ENCODE measurements around the gene RAB20. TPM values are rescaled to one million over a fixed set of nuclear protein-coding genes. Genes with fewer than 3 reads are reported as not detected.

RAB20 gene
- total and polyA plus RNA-seq, 10 of the 15 experiments (the other 5 are each of a cell fraction or from before 2014, with no cell fraction given): 0.48 to 33.1 (median 9.6) TPM

DNA sequence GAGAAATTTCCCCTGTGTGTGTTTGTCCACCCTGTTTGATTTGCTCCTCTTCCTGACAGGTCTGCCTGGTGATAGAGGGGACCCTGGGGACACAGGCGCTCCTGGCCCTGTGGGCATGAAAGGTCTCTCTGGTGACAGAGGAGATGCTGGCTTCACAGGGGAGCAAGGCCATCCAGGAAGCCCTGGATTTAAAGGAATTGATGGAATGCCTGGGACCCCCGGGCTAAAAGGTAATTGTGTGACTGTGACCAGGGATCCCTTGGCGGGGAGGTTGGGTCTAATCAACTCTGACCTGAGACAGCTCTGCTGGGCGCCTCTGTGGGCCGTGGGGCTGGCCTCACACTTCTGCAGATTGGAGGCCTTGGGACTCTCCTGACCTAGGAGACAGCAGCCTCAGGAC is 81.4 kb downstream of the RAB20 start:
- H3K79me2 ChIP-seq (ENCODE audit: control insufficient read depth, insufficient read depth, low read length): no peaks in the 10 kb centered on the region
- intact Hi-C loops (cut with micrococcal nuclease; ENCODE audit: unreplicated experiment): no loop called here
- SMC1A ChIA-PET (ENCODE audit: uncharacterized antibody, unreplicated experiment): no interaction called here

DNA sequence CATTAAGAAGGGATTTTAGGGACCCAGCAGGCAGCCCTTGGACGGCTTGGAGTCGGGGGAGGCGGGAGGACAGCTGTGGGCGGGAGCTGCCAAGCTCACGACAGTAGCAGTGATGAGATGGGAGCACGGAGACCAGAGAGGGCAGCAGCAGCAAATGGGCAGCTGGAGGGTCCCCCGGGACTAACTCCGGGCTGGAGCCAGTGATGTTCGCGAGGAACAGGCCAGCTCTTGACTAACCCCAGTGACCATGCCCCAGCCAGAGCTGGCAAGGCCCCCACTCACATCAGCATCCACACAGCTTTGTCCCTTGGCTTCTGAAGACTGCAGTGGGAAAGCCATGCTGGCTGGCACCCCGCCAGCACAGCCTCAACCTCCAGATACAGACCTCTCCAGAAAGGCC is 81.9 kb downstream of the RAB20 start:
- no peak overlapping the region for H3K27ac ChIP-seq (ENCODE audit: control insufficient read depth, insufficient read depth)
- H3K4me2 ChIP-seq (ENCODE audit: control insufficient read depth, insufficient read depth): no peak overlapping the region
- ChIA-PET RAD21 (ENCODE audit: unreplicated experiment) (no interaction called here), CTCF (interaction anchor here (1.5 kb wide), 1 partner anchor 24 kb away, joined by 9 read pairs; no protein-coding TSS in a partner anchor), POLR2A (no interaction called here), SMC1A (ENCODE audit: uncharacterized antibody, unreplicated experiment) (no interaction called here)
- DNase-seq (ENCODE audit: low read depth, low spot score): no peak
- H4K20me1 ChIP-seq (ENCODE audit: control insufficient read depth, insufficient read depth): no peaks in the 10 kb centered on the region
- H3K36me3 ChIP-seq (ENCODE audit: control insufficient read depth in 2 of 2, insufficient read depth in 2 of 2, low read length in 1 of 2): no peaks in the 10 kb centered on the region
- H3K27me3 ChIP-seq (replicated peaks in 1 of 2; ENCODE audit: control insufficient read depth in 2 of 2, insufficient read depth in 2 of 2, low read length in 1 of 2): peaks cover 1 to 8% of the 10 kb centered on the region in 2 experiments; a peak in 3 of 4 replicates
- no peaks in the 10 kb centered on the region for H3K79me2 ChIP-seq (ENCODE audit: control insufficient read depth, insufficient read depth, low read length)
- in situ Hi-C loops (cut with MboI): no loop called here
- FAIRE-seq: no peak
- no peak overlapping the region for H2AFZ ChIP-seq (ENCODE audit: control insufficient read depth, low read depth, low read length)
- no TSS peak for BruUV-seq (replicated peaks)
- 56% methylated on average over 9 of the region's 11 CpGs for WGBS (ENCODE audit: insufficient coverage, insufficient replicate concordance, low lambda C conversion rate, missing lambda C conversion rate)
- no peaks in the 10 kb centered on the region for H3K9me3 ChIP-seq (replicated peaks; ENCODE audit: control insufficient read depth, insufficient read depth, low read length)
- H3K4me3 ChIP-seq: no peak overlapping the region
- H3K4me1 ChIP-seq (ENCODE audit: control insufficient read depth, insufficient read depth, low read length): peaks cover 7% of the 10 kb centered on the region; the same call in 1 of the 2 replicates
- no peak overlapping the region for H3K9ac ChIP-seq (ENCODE audit: control insufficient read depth, insufficient read depth, low read length)
- no peak for ATAC-seq
- intact Hi-C loops (cut with micrococcal nuclease; ENCODE audit: unreplicated experiment): loop anchor here (10.0 kb wide), 2 partner anchors 435 to 565 kb away; partner anchors contain the start of gene ANKRD10
- TF ChIP-seq HDGF (IDR thresholded peaks at IDR 0.05): no peak
- no peak for TF ChIP-seq MTA3 (IDR thresholded peaks at IDR 0.05; ENCODE audit: borderline replicate concordance, low read length)
- TF ChIP-seq HCFC1 (IDR thresholded peaks at IDR 0.05; ENCODE audit: low read length): no peak
- TF ChIP-seq, protein P1, sequence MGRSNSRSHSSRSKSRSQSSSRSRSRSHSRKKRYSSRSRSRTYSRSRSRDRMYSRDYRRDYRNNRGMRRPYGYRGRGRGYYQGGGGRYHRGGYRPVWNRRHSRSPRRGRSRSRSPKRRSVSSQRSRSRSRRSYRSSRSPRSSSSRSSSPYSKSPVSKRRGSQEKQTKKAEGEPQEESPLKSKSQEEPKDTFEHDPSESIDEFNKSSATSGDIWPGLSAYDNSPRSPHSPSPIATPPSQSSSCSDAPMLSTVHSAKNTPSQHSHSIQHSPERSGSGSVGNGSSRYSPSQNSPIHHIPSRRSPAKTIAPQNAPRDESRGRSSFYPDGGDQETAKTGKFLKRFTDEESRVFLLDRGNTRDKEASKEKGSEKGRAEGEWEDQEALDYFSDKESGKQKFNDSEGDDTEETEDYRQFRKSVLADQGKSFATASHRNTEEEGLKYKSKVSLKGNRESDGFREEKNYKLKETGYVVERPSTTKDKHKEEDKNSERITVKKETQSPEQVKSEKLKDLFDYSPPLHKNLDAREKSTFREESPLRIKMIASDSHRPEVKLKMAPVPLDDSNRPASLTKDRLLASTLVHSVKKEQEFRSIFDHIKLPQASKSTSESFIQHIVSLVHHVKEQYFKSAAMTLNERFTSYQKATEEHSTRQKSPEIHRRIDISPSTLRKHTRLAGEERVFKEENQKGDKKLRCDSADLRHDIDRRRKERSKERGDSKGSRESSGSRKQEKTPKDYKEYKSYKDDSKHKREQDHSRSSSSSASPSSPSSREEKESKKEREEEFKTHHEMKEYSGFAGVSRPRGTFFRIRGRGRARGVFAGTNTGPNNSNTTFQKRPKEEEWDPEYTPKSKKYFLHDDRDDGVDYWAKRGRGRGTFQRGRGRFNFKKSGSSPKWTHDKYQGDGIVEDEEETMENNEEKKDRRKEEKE (IDR thresholded peaks at IDR 0.05): no peak
- no peak for TF ChIP-seq EZH2 (IDR thresholded peaks at IDR 0.05; ENCODE audit: borderline replicate concordance, control insufficient read depth, low read depth, low read length)
- TF ChIP-seq RELA (IDR thresholded peaks at IDR 0.05; ENCODE audit: borderline replicate concordance, partially characterized antibody): no peak
- TF ChIP-seq FOXK2 (IDR thresholded peaks at IDR 0.05): no peak
- TF ChIP-seq IKZF1 (conservative IDR thresholded peaks at IDR 0.05): no peak
- TF ChIP-seq, protein P2, sequence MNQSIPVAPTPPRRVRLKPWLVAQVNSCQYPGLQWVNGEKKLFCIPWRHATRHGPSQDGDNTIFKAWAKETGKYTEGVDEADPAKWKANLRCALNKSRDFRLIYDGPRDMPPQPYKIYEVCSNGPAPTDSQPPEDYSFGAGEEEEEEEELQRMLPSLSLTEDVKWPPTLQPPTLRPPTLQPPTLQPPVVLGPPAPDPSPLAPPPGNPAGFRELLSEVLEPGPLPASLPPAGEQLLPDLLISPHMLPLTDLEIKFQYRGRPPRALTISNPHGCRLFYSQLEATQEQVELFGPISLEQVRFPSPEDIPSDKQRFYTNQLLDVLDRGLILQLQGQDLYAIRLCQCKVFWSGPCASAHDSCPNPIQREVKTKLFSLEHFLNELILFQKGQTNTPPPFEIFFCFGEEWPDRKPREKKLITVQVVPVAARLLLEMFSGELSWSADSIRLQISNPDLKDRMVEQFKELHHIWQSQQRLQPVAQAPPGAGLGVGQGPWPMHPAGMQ (IDR thresholded peaks at IDR 0.05; ENCODE audit: borderline replicate concordance): no peak

More for the DNA sequence above, 81.4 kb downstream of the RAB20 start:
- 33% methylated on average over 5 of the region's 5 CpGs for WGBS (ENCODE audit: insufficient coverage, insufficient replicate concordance, low lambda C conversion rate, missing lambda C conversion rate)
- ATAC-seq (no peak), DNase-seq (ENCODE audit: low read depth, low spot score) (no peak), FAIRE-seq (no peak)
- Histone ChIP-seq H3K9ac (ENCODE audit: control insufficient read depth, insufficient read depth, low read length) (no peak overlapping the region), H3K36me3 (ENCODE audit: control insufficient read depth in 2 of 2, insufficient read depth in 2 of 2, low read length in 1 of 2) (no peaks in the 10 kb centered on the region), H4K20me1 (ENCODE audit: control insufficient read depth, insufficient read depth) (no peaks in the 10 kb centered on the region), H3K4me1 (ENCODE audit: control insufficient read depth, insufficient read depth, low read length) (peaks cover 4% of the 10 kb centered on the region; the same call in 1 of the 2 replicates), H3K4me3 (no peak overlapping the region), H3K27me3 (replicated peaks in 1 of 2; ENCODE audit: control insufficient read depth in 2 of 2, insufficient read depth in 2 of 2, low read length in 1 of 2) (peaks cover 1 to 8% of the 10 kb centered on the region in 2 experiments; a peak in 3 of 4 replicates), H2AFZ (ENCODE audit: control insufficient read depth, low read depth, low read length) (no peak overlapping the region), H3K27ac (ENCODE audit: control insufficient read depth, insufficient read depth) (no peak overlapping the region), H3K9me3 (replicated peaks; ENCODE audit: control insufficient read depth, insufficient read depth, low read length) (no peaks in the 10 kb centered on the region), H3K4me2 (ENCODE audit: control insufficient read depth, insufficient read depth) (no peak overlapping the region)
- no TSS peak for BruUV-seq (replicated peaks)
- RAD21 ChIA-PET (ENCODE audit: unreplicated experiment): no interaction called here
- TF ChIP-seq, protein P3, sequence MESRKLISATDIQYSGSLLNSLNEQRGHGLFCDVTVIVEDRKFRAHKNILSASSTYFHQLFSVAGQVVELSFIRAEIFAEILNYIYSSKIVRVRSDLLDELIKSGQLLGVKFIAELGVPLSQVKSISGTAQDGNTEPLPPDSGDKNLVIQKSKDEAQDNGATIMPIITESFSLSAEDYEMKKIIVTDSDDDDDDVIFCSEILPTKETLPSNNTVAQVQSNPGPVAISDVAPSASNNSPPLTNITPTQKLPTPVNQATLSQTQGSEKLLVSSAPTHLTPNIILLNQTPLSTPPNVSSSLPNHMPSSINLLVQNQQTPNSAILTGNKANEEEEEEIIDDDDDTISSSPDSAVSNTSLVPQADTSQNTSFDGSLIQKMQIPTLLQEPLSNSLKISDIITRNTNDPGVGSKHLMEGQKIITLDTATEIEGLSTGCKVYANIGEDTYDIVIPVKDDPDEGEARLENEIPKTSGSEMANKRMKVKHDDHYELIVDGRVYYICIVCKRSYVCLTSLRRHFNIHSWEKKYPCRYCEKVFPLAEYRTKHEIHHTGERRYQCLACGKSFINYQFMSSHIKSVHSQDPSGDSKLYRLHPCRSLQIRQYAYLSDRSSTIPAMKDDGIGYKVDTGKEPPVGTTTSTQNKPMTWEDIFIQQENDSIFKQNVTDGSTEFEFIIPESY (IDR thresholded peaks at IDR 0.05): no peak
- TF ChIP-seq CHD2 (IDR thresholded peaks at IDR 0.05; ENCODE audit: borderline replicate concordance, low read depth, low read length): no peak
- no peak for TF ChIP-seq PAX5 (IDR thresholded peaks at IDR 0.05; ENCODE audit: borderline replicate concordance, low read depth, low read length)
- in situ Hi-C loops (cut with MboI): no loop called here
- CTCF ChIA-PET: interaction anchor here (1.5 kb wide), 1 partner anchor 25 kb away, joined by 9 read pairs; no protein-coding TSS in a partner anchor
- POLR2A ChIA-PET: no interaction called here
